HepG2 (cell line): Measurements from ENCODE around the gene VWA1. TPM values are rescaled to one million over a fixed set of nuclear protein-coding genes. Genes with fewer than 3 reads are reported as not detected.

Experiments used
- BCL6 ChIP-seq: IDR thresholded peaks from 2 replicates; pipeline ENCODE4 v1.6.1; 2016; ENCODE audit warnings: missing genetic modification reagents, missing compliant biosample characterization
- CCAR2 ChIP-seq: fragments of 200-400 bp; formaldehyde crosslinking; optimal IDR thresholded peaks from 2 replicates; pipeline ENCODE3; 2018; ENCODE audit warnings: low read depth, mild to moderate bottlenecking, low read length, moderate library complexity
- GMEB2 ChIP-seq: IDR thresholded peaks from 2 replicates; pipeline ENCODE4 v1.6.1; 2016; ENCODE audit warnings: missing biosample characterization, missing genetic modification reagents, low read depth
- GRHL1 ChIP-seq: sonication (generic); formaldehyde crosslinking; conservative IDR thresholded peaks from 2 replicates; pipeline ENCODE4 v1.8.0; 2022; ENCODE audit warnings: missing genetic modification reagents
- HIVEP1 ChIP-seq: sonication (generic); formaldehyde crosslinking; IDR thresholded peaks from 2 replicates; pipeline ENCODE4 v1.4.0; 2020; ENCODE audit warnings: mild to moderate bottlenecking, missing genetic modification reagents
- PCBP1 ChIP-seq: fragments of 200-400 bp; formaldehyde crosslinking; IDR thresholded peaks from 2 replicates; pipeline ENCODE4 v1.6.1; 2017; ENCODE audit warnings: mild to moderate bottlenecking, low read depth, low read length, borderline replicate concordance
- PHF8 ChIP-seq: sonication (generic); formaldehyde crosslinking; IDR thresholded peaks from 2 replicates; pipeline ENCODE4 v1.5.0; 2020; ENCODE audit warnings: missing genetic modification reagents
- PRDM10 ChIP-seq: sonication (generic); formaldehyde crosslinking; IDR thresholded peaks from 2 replicates; pipeline ENCODE4 v1.4.0; 2020; ENCODE audit warnings: low read depth, missing genetic modification reagents
- SATB2 ChIP-seq: sonication (generic); formaldehyde crosslinking; IDR thresholded peaks from 2 replicates; pipeline ENCODE4 v1.5.0; 2020; ENCODE audit warnings: missing genetic modification reagents
- ZMAT3 ChIP-seq: sonication (generic); formaldehyde crosslinking; conservative IDR thresholded peaks from 2 replicates; pipeline ENCODE4 v1.7.0; 2021; ENCODE audit warnings: missing genetic modification reagents
- ZNF644 ChIP-seq: IDR thresholded peaks from 2 replicates; pipeline ENCODE4 v1.6.1; 2016; ENCODE audit warnings: low read depth
- ZNF720 ChIP-seq: sonication (generic); formaldehyde crosslinking; IDR thresholded peaks from 2 replicates; pipeline ENCODE4 v1.4.0; 2020; ENCODE audit warnings: missing genetic modification reagents
- polyA plus RNA-seq, 8 experiments: library from polyadenylated mRNA; depleted of rRNA in 3 of 8; stranded (reverse) in 7 of 8; unstranded in 1 of 8; fragments of >200 nt; fragmentation: Illumina TruSeq in 4 of 8; extraction: Trizol in 4 of 8; gene quantifications; 2 replicates each; pipeline versions ENCODE4 v1.2.1 to v1.2.3, GENCODE V29; 2011 to 2016; ENCODE audit warnings: low read depth in 4 of 8, missing spikeins in 1 of 8, mixed read lengths in 1 of 8; ENCODE audit not compliant: insufficient read depth in 1 of 8
- total RNA-seq, 5 experiments: library from RNA; depleted of rRNA; stranded (reverse); fragments of >200 nt; fragmentation: Illumina TruSeq; extraction: Trizol; gene quantifications; 2 replicates each; pipeline ENCODE4 v1.2.3, GENCODE V29; 2016; ENCODE audit warnings: low read depth in 1 of 5
- TF ChIP-seq, protein P1 (sequence below): sonication (generic); formaldehyde crosslinking; IDR thresholded peaks from 2 replicates; pipeline ENCODE4 v1.5.0; 2020; ENCODE audit warnings: mild to moderate bottlenecking, missing genetic modification reagents

VWA1 gene
- total and polyA plus RNA-seq, 2 of the 13 experiments (the other 11 are each of a cell fraction or from before 2014, with no cell fraction given): 40.9 to 57.5 TPM

DNA sequence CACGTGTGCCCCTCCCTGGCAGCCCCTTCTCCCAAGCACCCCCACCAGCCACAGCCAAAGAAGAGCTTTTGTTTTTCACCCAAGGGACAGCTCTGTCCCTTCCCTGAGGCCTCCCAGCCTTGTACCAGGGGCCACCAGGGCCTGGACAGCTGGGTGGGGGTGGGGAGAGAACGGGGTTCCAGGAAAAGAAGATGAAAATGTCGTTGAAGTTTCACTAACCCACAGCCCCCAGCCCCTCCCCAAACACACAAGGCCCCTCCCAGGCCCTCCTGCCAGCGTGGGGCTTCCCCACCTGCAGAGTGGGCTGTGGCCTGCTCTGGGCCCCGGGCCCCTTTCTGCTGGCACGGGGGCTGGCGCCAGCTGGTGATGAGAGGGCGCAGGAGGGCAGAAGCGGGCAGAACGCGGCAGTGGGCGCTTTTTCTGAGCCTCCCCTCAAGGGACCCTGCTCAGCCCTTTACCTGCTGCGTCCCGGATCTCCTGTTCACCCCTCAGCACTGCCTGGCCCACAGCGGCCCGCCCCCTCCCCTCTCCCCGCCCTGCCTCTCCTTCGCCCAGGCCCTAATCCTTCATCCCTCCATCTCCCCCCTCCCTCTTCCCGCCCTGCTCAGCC is 8.9 kb upstream of the VWA1 start (continued):
- TF ChIP-seq ZMAT3 (CRISPR knock-in tag) (no peak), HIVEP1 (no peak), GRHL1 (CRISPR knock-in tag) (no peak), ZNF644 (CRISPR knock-in tag) (no peak), CCAR2 (no peak), ZNF720 (no peak), SATB2 (CRISPR knock-in tag) (no peak), PCBP1 (no peak; the same call in 1 of the 2 replicates), BCL6 (CRISPR knock-in tag) (no peak), GMEB2 (no peak), PHF8 (CRISPR knock-in tag) (0 out of 2 replicates have a peak, but pooled peaks have one; percentile 8), PRDM10 (0 out of 2 replicates have a peak, but pooled peaks have one; percentile 25)
- TF ChIP-seq, protein P1, sequence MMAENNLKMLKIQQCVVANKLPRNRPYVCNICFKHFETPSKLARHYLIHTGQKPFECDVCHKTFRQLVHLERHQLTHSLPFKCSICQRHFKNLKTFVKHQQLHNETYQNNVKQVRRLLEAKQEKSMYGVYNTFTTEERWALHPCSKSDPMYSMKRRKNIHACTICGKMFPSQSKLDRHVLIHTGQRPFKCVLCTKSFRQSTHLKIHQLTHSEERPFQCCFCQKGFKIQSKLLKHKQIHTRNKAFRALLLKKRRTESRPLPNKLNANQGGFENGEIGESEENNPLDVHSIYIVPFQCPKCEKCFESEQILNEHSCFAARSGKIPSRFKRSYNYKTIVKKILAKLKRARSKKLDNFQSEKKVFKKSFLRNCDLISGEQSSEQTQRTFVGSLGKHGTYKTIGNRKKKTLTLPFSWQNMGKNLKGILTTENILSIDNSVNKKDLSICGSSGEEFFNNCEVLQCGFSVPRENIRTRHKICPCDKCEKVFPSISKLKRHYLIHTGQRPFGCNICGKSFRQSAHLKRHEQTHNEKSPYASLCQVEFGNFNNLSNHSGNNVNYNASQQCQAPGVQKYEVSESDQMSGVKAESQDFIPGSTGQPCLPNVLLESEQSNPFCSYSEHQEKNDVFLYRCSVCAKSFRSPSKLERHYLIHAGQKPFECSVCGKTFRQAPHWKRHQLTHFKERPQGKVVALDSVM: no peak
